Urothelium cell line (cell line): ENCODE measurements around the gene STAB2.

ENCODE experiments used
- DNase-seq: peaks from one replicate; pipeline ENCODE4 v3.0.0; 2011; ENCODE audit warnings: low spot score, mixed read lengths
- FAIRE-seq: peaks from 2 replicates; lab custom pipeline; 2011; peaks lifted over from hg19 to GRCh38; lab: Jason Lieb, UNC

STAB2 gene, protein sequence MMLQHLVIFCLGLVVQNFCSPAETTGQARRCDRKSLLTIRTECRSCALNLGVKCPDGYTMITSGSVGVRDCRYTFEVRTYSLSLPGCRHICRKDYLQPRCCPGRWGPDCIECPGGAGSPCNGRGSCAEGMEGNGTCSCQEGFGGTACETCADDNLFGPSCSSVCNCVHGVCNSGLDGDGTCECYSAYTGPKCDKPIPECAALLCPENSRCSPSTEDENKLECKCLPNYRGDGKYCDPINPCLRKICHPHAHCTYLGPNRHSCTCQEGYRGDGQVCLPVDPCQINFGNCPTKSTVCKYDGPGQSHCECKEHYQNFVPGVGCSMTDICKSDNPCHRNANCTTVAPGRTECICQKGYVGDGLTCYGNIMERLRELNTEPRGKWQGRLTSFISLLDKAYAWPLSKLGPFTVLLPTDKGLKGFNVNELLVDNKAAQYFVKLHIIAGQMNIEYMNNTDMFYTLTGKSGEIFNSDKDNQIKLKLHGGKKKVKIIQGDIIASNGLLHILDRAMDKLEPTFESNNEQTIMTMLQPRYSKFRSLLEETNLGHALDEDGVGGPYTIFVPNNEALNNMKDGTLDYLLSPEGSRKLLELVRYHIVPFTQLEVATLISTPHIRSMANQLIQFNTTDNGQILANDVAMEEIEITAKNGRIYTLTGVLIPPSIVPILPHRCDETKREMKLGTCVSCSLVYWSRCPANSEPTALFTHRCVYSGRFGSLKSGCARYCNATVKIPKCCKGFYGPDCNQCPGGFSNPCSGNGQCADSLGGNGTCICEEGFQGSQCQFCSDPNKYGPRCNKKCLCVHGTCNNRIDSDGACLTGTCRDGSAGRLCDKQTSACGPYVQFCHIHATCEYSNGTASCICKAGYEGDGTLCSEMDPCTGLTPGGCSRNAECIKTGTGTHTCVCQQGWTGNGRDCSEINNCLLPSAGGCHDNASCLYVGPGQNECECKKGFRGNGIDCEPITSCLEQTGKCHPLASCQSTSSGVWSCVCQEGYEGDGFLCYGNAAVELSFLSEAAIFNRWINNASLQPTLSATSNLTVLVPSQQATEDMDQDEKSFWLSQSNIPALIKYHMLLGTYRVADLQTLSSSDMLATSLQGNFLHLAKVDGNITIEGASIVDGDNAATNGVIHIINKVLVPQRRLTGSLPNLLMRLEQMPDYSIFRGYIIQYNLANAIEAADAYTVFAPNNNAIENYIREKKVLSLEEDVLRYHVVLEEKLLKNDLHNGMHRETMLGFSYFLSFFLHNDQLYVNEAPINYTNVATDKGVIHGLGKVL (N-terminal part only)

GRCh38 chr12:103586791-103587370, at the start of gene STAB2:
Gene STAB2, plus strand, starts transcription at chr12:103587273. Its CDS starts 204 bp downstream, at chr12:103587477.
- FAIRE-seq: no peak

GRCh38 chr12:103538397-103538796, 48.7 kb upstream of the STAB2 start:
- FAIRE-seq: no peak
- peak; percentile 33 for DNase-seq

More at GRCh38 chr12:103586791-103587370, at the start of gene STAB2:
- no peak for DNase-seq

DNA sequence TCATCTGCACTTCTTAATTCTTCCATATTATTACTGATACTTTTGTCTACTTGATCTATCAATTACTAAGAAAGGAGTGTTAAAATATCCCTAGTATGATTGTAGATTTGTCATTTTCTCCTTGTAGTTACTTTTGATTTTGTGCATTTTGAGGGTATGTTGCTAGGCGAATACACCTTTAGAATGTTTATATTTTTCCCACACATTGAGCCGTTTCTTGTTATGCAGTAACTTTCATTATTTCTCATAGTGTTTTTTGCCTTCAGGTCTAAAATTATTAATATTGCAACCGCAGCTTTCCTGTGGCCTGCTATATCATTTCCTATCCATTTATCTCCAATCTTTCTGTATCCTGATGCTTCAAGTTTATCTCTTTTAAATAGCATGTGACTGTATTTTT, 46.8 kb upstream of the STAB2 start:
- DNase-seq (no peak), FAIRE-seq (no peak)

DNA sequence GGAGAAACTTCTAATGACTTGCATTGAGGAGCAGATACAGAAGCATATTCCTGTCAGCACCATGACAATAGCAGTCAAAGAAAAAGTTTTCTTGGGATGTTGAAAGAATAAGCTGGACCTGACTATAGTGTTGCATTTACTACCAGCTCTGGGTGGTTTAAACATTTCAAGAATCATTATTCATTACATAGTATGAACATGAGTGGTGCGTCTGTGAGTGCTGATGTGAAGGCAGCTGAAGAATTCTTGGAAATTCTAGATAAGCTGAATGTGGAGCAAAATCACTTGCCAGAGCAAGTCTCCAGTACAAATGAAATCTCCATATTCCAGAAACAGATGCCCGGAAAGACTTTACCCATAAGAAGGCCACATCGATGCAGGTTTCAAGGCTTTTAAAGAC, 45.0 kb upstream of the STAB2 start:
- FAIRE-seq (no peak), DNase-seq (no peak)

DNA sequence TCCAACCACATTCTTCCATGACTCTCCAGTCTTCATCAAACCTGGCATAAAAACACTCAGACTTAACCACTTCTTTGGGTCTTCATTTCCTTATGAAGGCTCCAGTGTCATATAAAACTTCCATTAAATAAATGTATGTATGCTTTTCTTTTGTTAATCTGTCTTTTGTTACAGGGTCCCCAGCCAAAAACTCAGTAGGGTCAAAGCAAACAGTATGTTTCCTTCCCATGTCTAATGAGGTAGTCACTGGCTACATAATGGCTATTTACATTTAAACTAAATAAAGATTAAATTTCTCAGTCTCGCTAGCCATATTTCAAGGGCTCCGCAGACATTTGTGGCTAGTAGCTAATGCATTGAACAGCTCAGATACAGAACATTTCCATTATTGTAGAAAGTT, 40.1 kb upstream of the STAB2 start:
- DNase-seq: no peak
- no peak for FAIRE-seq

- FAIRE-seq: no peak
- DNase-seq: no peak
Observed at GRCh38 chr12:103547376-103547775, 39.7 kb upstream of the STAB2 start.

DNA sequence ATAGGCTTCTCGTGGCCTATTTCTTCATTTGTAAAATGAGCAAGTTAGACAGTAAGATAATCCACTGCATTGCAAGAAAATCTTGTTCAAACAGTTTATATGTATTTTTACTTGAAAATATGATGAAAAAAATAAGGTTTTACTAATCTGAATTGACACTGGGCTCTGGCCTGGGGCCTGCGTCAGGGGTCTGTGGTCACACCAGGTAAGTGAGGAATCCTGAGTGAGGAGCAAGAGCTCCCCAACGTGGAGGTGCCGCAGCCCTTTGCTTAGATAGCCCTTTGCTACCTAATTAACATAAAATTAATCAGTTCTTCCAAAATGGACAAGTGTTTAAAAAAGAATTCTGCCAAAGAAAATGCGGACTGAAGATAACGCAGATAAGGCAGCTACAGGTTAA, 39.1 kb upstream of the STAB2 start:
- no peak for FAIRE-seq
- DNase-seq: no peak

DNA sequence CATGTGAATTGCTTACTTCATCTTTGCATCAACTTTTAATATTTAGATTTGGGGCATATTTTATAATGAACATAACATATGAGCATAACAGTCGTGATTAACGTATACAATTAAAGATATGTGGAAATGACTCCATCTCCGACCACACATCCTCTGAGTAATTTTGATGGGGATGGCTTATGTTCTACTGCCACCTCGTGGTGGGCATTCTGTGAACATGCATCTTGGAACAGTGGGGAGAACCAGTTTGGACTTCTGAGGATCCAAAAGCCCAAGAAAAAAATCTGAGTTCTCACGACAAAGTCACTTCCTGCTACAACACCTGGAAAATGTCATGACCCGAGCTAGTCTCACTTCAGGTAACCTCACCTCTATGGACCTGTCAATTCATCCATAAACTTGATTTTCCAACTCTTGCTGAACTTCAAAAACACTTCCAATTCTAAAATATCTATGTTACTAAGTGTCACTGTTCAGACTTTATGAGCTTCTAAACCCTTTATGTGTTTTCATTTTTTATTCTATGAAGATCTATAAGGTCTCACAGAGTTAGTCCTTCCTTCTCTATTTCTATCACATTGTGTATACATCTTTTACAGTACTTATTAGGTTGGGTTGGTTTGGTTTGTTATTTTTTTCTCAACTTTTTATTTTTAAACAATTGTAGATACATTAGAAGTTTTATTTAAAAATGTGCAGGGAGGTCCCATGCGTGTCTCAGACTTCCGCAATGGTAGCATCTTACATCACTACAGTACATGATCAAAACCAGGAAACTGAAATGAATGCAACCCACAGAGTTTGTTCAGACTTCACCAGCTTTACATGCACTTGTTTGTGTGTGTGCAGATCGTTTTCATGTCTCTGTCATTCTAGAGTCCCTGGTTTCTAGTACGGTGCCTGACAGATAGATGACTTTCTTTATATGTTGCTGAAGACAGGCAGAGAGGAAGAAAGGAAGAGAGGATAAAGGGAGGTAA, 38.2 kb upstream of the STAB2 start:
- FAIRE-seq: no peak

DNA sequence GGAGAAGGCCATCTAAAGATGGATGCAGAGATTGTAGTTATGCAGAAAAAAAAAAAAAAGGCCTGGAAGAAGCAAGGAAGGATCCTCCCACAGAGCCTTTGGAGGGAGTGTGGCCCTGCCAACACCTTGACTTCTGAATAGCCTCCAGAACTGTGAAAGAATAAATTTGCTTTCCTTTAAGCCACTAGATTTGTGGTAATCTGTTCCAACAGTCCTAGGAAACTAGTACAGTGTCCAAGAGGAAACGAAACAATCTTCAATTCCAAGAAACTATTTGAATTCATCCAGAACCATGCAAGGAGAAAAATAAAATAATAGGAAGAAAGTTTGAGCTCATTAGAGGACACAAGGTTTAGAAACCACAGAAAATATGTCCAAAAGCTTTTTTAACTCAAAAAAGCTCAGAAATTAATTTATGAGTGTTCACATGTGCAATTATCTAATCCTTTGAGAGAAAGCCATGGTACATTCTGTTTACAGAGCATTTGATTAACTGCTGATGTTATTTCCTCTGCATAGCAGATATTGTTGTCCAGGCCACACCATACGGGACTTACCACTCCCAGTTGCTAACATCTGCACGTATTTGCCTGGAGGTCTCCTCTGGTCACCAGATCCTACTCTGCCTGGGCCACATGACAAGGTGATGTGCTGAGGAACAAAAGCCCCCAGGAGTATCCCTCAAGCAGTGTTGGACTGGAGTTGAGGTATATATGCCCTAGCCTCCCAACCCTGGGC, 30.0 kb upstream of the STAB2 start:
- FAIRE-seq (no peak), DNase-seq (no peak)

More for the DNA sequence above, 38.2 kb upstream of the STAB2 start:
- peak; percentile 46 for DNase-seq

- DNase-seq (no peak), FAIRE-seq (no peak)
Observed at GRCh38 chr12:103557628-103558010, 29.5 kb upstream of the STAB2 start.

GRCh38 chr12:103558879-103559278, 28.2 kb upstream of the STAB2 start:
- DNase-seq (no peak), FAIRE-seq (no peak)

DNA sequence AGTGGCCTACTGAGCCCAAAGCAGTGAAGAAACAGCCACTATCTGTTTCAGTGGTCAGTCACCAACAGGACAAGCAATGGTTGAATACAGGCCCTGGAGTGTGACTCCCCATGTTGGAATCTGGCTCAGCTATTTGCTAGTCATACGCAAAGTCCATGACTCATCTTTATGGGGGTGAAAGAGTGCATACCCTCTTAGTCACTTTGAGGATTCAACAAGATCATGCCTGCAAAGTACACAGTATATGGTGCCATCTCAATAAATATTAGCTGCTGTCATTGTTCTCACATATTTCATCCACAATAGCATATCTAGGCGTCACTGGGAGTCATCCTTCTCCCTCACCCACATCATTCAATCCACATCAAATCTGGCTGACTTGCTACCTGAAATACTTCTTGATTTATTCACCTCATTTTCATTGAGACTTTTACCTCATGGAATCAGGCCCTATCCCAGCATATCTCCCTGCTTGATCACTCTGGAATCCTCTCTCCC, 26.4 kb upstream of the STAB2 start:
- FAIRE-seq: peak; percentile 93
- peak; percentile 77 for DNase-seq

GRCh38 chr12:103561174-103561573, 25.9 kb upstream of the STAB2 start:
- no peak for FAIRE-seq
- DNase-seq: no peak

GRCh38 chr12:103566398-103566797, 20.7 kb upstream of the STAB2 start:
- no peak for FAIRE-seq
- DNase-seq: no peak

GRCh38 chr12:103569278-103569677, 17.8 kb upstream of the STAB2 start:
- FAIRE-seq: no peak

DNA sequence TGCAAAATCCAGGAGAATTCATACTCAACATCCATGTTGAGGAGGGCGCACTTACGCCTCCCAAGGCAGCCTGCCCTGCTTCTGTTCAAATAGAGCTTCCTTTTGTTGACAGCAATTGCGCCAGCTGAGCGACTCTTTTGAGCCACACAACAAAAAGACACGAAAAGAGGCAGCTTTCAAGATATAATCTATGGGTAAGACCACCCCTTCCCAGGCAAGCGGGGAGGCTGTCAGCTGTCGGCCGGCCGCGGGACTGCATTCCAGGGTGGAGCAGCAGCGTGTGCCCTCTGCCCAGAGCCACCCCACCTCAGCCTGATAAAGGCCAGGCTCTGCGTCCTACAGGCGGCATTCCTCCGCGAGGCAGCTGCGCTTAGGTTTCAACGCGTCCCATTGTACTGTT, 15.8 kb upstream of the STAB2 start:
- no peak for FAIRE-seq
- DNase-seq: no peak

More at GRCh38 chr12:103569278-103569677, 17.8 kb upstream of the STAB2 start:
- no peak for DNase-seq

- FAIRE-seq (no peak), DNase-seq (no peak)
Observed at GRCh38 chr12:103572312-103573045, 14.6 kb upstream of the STAB2 start.

DNA sequence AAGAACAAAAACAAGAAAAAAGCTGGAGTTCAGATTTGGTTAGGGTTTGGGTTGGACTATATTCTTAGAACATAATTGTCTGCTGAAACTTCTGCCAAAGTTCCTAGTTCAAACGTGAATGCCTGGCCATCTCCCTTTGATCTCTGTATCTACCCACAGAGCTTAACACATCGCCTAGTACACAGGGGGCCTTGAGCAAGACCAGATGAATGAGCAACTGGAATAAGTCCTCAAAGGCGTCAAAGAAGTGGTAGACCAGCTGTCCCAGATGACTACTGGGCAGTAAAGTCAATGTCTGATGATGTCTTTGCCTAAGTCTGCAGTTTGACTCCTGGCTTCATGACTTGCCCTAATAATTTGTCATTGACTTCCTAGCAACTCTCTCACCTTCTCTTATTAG, 13.9 kb upstream of the STAB2 start:
- FAIRE-seq: no peak

More for the DNA sequence above, 13.9 kb upstream of the STAB2 start:
- no peak for DNase-seq
